ENCODE measurements around the gene MORN1.

GRCh38 chr1:2406451-2407041, 15.2 kb upstream of the MORN1 start:
- TF ChIP-seq STAT3 (IDR thresholded peaks at IDR 0.05; ENCODE audit: low read depth, low read length) = no peak
- TF ChIP-seq, protein P1, sequence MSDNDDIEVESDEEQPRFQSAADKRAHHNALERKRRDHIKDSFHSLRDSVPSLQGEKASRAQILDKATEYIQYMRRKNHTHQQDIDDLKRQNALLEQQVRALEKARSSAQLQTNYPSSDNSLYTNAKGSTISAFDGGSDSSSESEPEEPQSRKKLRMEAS (IDR thresholded peaks at IDR 0.05; ENCODE audit: low read depth, low read length) = no peak

Data from GM12878 (cell line).